Measurements from ENCODE around the gene UBE2U. TPM values are rescaled to one million over a fixed set of nuclear protein-coding genes. Genes with fewer than 3 reads are reported as not detected.

UBE2U gene
- polyA plus RNA-seq, 1 experiment, result not detected

DNA sequence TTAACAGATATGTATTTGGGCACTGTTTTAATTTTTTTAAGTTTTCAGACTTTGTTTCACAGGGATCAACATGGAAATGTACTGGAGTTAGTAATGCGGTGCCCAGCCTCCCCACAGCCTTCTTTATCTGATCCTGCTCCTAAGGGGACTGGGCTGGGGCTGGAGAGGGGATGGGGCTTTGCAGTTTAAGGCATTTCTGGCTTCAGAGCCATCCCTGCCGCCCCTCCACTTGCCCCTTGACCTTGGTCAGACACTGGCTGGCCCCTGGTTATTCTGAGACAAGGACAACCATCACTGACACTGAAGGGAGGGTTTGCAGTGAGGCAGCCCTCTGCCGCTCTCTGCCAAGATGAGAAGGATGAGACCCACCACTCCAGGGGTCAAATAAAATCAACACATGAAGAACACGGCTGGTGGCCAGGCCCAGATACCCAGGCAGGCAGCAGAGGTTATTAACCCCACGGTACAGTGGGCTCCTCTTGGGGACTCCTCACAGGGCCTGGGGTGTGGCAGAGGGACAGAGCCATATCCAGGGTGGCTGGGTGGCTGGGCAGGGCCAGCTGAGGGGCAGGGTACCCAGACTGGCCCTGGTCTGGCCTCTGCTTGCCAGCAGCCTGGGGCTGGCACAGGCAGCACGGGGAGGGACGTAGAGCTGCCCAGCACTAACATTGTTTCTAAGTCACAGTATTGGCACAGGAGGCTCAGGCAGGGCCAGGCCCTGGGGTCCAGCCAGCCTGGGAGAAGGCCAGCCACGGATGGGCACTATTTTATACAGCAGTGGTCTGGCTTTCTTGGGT is 7.2 kb upstream of the UBE2U start:
- DNase-seq (ENCODE audit: low read depth), result no peak
- H3K4me3 ChIP-seq (ENCODE audit: low read depth, low read length), result no peak overlapping the region
- POLR2A ChIA-PET, result no interaction called here
- CTCF ChIA-PET, result no interaction called here
- H3K27me3 ChIP-seq (ENCODE audit: control insufficient read depth, insufficient read depth, low read length), result no peaks in the 10 kb centered on the region
- H3K36me3 ChIP-seq (ENCODE audit: control insufficient read depth, insufficient read depth, low read length), result no peaks in the 10 kb centered on the region
- TF ChIP-seq, protein P1, sequence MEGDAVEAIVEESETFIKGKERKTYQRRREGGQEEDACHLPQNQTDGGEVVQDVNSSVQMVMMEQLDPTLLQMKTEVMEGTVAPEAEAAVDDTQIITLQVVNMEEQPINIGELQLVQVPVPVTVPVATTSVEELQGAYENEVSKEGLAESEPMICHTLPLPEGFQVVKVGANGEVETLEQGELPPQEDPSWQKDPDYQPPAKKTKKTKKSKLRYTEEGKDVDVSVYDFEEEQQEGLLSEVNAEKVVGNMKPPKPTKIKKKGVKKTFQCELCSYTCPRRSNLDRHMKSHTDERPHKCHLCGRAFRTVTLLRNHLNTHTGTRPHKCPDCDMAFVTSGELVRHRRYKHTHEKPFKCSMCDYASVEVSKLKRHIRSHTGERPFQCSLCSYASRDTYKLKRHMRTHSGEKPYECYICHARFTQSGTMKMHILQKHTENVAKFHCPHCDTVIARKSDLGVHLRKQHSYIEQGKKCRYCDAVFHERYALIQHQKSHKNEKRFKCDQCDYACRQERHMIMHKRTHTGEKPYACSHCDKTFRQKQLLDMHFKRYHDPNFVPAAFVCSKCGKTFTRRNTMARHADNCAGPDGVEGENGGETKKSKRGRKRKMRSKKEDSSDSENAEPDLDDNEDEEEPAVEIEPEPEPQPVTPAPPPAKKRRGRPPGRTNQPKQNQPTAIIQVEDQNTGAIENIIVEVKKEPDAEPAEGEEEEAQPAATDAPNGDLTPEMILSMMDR (IDR thresholded peaks at IDR 0.05; ENCODE audit: insufficient read depth, low read depth, low read length), result no peak

DNA sequence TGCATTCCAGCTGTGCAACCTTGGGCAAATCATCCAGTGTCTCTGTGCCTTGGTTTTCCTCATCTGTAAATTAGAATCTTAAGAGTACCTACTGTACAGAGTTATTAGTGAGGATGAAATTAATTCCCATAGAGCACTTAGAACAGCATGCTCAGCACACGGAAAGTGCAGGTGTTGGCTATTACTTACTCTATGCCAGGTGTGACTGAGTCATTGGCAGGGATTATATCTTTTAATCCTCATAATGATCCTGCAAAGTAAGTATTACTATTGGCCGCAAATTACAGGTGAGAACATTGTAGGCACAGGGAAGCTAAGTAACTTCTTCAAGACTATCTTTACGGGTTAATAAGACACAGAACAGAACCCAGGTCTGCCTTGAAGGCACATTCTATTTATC is 6.3 kb upstream of the UBE2U start:
- Histone ChIP-seq H3K4me3 (ENCODE audit: low read depth, low read length) (no peak overlapping the region), H3K36me3 (ENCODE audit: control insufficient read depth, insufficient read depth, low read length) (no peaks in the 10 kb centered on the region), H3K27me3 (ENCODE audit: control insufficient read depth, insufficient read depth, low read length) (no peaks in the 10 kb centered on the region)
- CTCF ChIA-PET, result no interaction called here
- POLR2A ChIA-PET, result no interaction called here
- TF ChIP-seq, protein P1 (IDR thresholded peaks at IDR 0.05; ENCODE audit: insufficient read depth, low read depth, low read length), result no peak
- no peak for DNase-seq (ENCODE audit: low read depth)

DNA sequence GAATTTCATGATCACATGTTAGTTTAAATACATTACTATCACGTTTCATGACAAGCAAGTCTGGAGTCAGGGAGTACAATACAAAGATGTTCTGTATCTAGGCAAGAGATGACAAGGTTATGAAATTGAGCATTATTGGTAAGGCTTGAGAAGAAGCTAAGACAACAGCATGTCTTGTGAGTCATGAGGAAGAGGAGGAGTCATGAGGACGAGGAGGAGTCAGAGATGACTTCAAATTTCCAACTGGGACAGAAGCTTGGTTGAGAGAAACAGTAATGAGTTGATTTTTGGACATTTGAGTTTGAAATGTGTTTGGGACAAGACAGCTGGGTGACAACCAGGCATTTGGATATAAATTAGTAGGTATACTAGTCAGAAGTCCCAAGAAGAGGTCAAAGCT is 4.3 kb upstream of the UBE2U start:
- DNase-seq (ENCODE audit: low read depth), result no peak
- Histone ChIP-seq H3K27me3 (ENCODE audit: control insufficient read depth, insufficient read depth, low read length) (no peaks in the 10 kb centered on the region), H3K4me3 (ENCODE audit: low read depth, low read length) (no peak overlapping the region), H3K36me3 (ENCODE audit: control insufficient read depth, insufficient read depth, low read length) (no peaks in the 10 kb centered on the region)
- TF ChIP-seq, protein P1 (IDR thresholded peaks at IDR 0.05; ENCODE audit: insufficient read depth, low read depth, low read length), result no peak
- ChIA-PET POLR2A (no interaction called here), CTCF (no interaction called here)

DNA sequence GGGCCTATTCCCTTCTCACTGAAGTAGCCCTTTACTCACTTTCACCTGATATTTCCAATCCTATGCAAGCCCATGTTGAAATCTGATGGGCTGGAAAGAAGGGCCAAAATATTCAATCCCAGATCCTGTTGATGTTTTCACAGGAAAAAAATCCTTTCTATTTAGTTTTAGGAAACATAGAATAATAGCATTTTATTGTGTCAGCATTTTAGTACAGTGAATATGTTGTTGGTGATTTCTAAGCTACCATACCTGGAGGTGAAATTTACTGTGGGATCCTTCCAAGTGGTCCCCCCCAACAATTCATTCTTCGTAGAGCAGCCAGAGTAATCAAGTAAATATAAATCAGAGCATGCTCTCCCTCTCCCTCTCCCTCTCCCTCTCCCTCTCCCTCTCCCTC is 3.4 kb upstream of the UBE2U start:
- Histone ChIP-seq H3K4me3 (ENCODE audit: low read depth, low read length) (no peak overlapping the region), H3K27me3 (ENCODE audit: control insufficient read depth, insufficient read depth, low read length) (no peaks in the 10 kb centered on the region), H3K36me3 (ENCODE audit: control insufficient read depth, insufficient read depth, low read length) (no peaks in the 10 kb centered on the region)
- no peak for DNase-seq (ENCODE audit: low read depth)
- POLR2A ChIA-PET, result no interaction called here
- CTCF ChIA-PET, result no interaction called here
- TF ChIP-seq, protein P1 (IDR thresholded peaks at IDR 0.05; ENCODE audit: insufficient read depth, low read depth, low read length), result no peak

DNA sequence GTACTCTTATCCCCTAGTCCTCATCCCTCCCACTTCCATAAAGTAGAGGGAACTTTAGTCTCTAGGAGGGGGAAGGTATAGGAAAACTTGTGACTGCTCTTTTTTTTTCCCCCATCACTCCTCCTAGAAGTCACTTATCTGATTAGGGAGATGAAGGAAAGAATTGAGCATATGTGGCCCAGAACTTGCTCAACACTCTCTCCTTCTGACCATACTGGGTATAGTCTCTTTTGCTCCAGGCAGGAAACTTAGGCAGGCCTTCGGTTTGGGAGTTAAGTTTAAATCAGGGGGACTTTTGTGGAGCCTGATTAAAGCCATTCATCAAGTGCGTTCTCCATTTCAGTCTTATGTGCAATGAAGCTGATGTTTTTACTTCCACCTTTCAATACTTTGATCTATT is 5.8 kb downstream of the UBE2U start:
- TF ChIP-seq, protein P1 (IDR thresholded peaks at IDR 0.05; ENCODE audit: insufficient read depth, low read depth, low read length), result no peak
- H3K4me3 ChIP-seq (ENCODE audit: low read depth, low read length), result no peak overlapping the region
- no peak for DNase-seq (ENCODE audit: low read depth)
- POLR2A ChIA-PET, result no interaction called here
- H3K27me3 ChIP-seq (ENCODE audit: control insufficient read depth, insufficient read depth, low read length), result no peaks in the 10 kb centered on the region
- no peaks in the 10 kb centered on the region for H3K36me3 ChIP-seq (ENCODE audit: control insufficient read depth, insufficient read depth, low read length)
- CTCF ChIA-PET, result no interaction called here

Measured in BJ (cell line).